Activated naive CD4-positive, alpha-beta T cell treated with anti-CD3 and anti-CD28 coated beads for 36 hours (primary cell): ENCODE measurements around the gene BAMBI. TPM values are rescaled to one million over a fixed set of nuclear protein-coding genes. Genes with fewer than 3 reads are reported as not detected.
"Not testable (repeated sequence)": the region's sequence is repeated elsewhere in the genome, so short reads cannot be mapped to it uniquely, and the experiment has no call there.

Source experiments
- CTCF ChIA-PET: fragments of 350-600 bp; sonication (Branson Sonifier 250); formaldehyde crosslinking; loops from one replicate; lab custom pipeline; 2021; ENCODE audit warnings: antibody characterized with exemption; lab: Charles Lee
- DNase-seq: peaks from one replicate; pipeline ENCODE4 v3.0.0-alpha.2; 2020
- H3K27ac Mint-ChIP-seq: one replicate; pipeline ENCODE4 v1.8.0; 2021; ENCODE audit warnings: mild to moderate bottlenecking, mixed read lengths
- H3K27me3 Mint-ChIP-seq: one replicate; pipeline ENCODE4 v1.8.0; 2021; ENCODE audit warnings: low read depth, mixed read lengths
- H3K36me3 Mint-ChIP-seq: one replicate; pipeline ENCODE4 v1.8.0; 2021; ENCODE audit warnings: low read depth, mixed read lengths
- H3K4me1 Mint-ChIP-seq: one replicate; pipeline ENCODE4 v1.8.0; 2021; ENCODE audit warnings: low read depth, mixed read lengths
- H3K4me3 Mint-ChIP-seq: one replicate; pipeline ENCODE4 v1.8.0; 2021; ENCODE audit warnings: mild to moderate bottlenecking, moderate library complexity, mixed read lengths
- H3K9me3 Mint-ChIP-seq: one replicate; pipeline ENCODE4 v1.8.0; 2021; ENCODE audit warnings: mixed read lengths
- intact Hi-C: fragments of 100-400 bp; cut with micrococcal nuclease; formaldehyde crosslinking; loops from one replicate; pipeline ENCODE4 v1.15.1; 2023
- total RNA-seq, 2 experiments: library from RNA; stranded (reverse); gene quantifications; one replicate each; pipeline ENCODE4 v1.2.3, GENCODE V29; 2021

BAMBI gene
- total RNA-seq, 2 experiments from 2014 or later, result 0.57 to 0.59 TPM

DNA sequence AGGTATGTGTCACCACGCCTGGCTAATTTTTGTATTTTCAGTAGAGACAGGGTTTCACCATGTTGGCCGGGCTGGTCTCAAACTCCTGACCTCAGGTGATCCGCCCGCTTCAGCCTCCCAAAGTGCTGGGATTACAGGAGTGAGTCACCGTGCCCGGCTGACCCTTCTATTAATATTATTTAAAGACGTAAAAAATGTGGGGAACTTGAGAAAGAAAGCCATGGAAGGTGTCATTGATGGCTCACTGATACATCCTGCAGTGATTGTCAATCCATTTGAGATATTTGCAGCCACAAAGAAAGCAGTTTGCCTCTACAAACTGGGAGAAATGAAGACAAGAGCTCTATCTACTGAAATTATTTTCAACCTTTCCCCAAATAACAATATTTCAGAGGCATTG is 18.5 kb upstream of the BAMBI start:
- H3K27me3 Mint-ChIP-seq, H3K36me3 Mint-ChIP-seq, DNase-seq, intact Hi-C loops, H3K4me1 Mint-ChIP-seq, H3K9me3 Mint-ChIP-seq, H3K27ac Mint-ChIP-seq, CTCF ChIA-PET, H3K4me3 Mint-ChIP-seq: not testable (repeated sequence)

DNA sequence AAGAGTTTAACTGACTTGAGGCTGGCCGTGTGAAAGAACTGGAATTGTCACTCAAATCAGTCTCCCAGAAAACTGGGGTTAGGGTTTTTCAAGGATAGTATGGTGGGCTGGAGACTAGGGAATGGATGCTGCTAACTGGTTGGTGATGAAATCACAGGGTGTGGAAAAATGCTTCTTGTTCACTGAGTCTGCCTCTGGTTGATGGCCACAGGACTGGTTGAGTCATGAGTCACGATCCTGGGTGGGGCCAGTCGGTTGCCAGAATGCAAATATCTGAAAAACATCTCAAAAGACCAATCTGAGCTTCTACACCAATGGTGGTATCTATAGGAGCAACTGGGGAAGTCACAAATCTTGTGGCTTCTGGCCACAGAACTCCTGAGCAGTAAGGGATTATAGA is 16.3 kb upstream of the BAMBI start:
- Mint-ChIP-seq H3K9me3 (no peaks in the 10 kb centered on the region), H3K27ac (no peak overlapping the region), H3K4me3 (no peak overlapping the region), H3K4me1 (no peaks in the 10 kb centered on the region), H3K36me3 (no peaks in the 10 kb centered on the region), H3K27me3 (peaks cover 9% of the 10 kb centered on the region)
- CTCF ChIA-PET, result interaction anchor here (0.6 to 1.1 kb wide), 2 partner anchors 32 to 71 kb away, joined by 3 to 5 read pairs; no protein-coding TSS in a partner anchor
- intact Hi-C loops, result no loop called here
- no peak for DNase-seq

DNA sequence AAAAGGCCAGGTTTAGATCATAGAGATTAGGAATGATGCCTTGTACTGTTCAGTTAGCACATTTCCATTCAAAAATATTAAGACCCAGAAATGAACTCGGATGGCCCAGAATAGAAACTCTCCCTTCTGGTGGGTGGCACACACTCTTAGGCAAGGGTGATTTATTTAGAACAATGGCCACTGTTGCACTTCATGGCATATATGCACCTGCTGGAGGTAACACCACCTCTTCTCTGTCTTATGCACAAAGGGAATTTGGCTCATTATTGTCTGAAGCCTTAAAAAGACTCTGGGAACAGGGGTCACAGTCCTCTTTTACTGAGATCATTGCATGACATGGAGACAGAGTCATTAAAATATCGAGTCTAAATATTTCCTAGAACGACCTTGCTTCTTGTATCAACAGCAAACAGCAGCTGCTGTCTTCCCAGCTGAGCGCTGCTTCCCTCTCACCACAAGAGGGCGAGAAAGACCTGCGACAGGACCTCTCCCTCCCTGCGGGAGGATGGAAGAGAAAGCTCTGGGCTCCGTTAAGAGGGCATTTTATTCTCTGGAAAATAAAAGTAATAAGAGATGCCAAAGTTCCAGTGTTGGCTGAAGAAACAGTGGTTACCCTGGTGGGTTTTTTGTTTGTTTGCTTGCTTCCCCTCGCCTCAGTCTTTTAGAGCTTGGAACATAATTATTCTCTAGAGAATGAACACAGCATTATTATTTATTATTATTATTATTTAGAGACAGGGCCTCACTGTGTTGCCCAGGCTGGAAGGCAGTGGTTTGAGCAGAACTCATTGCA is 13.5 kb upstream of the BAMBI start:
- H3K27ac Mint-ChIP-seq, result no peak overlapping the region
- H3K9me3 Mint-ChIP-seq, result no peaks in the 10 kb centered on the region
- no peak overlapping the region for H3K4me3 Mint-ChIP-seq
- H3K27me3 Mint-ChIP-seq, result peaks cover 30% of the 10 kb centered on the region
- no peaks in the 10 kb centered on the region for H3K36me3 Mint-ChIP-seq
- CTCF ChIA-PET, result interaction anchor here (0.5 to 2.5 kb wide), 24 partner anchors 10 to 1822 kb away, joined by 3 to 25 read pairs (median 3); partner anchors contain the start of gene BAMBI
- peaks cover 7% of the 10 kb centered on the region for H3K4me1 Mint-ChIP-seq
- DNase-seq, result peak; percentile 84
- intact Hi-C loops, result loop anchor here (1.0 kb wide), 4 partner anchors 35 to 641 kb away; no protein-coding TSS in a partner anchor

DNA sequence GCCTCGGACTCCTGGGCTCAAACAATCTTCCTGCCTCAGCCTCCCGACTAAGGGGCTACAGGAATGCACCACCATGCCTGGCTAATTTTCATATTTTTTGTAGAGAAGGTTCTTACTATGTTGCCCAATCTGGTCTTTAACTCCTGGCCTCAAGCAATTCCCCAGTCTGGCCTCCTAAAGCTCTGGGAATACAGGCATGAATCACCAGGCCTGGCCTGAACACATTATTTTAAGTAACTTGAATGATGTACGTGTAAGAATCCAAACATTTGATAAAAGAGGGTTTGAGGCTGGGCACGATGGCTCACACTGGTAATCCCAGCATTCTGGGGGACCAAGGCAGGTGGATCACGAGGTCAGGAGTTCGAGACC is 13.0 kb upstream of the BAMBI start:
- no peaks in the 10 kb centered on the region for H3K9me3 Mint-ChIP-seq
- DNase-seq, result no peak
- CTCF ChIA-PET, result interaction anchor here (0.5 to 2.5 kb wide), 21 partner anchors 10 to 1821 kb away, joined by 3 to 25 read pairs (median 3); partner anchors contain the start of gene BAMBI
- no peaks in the 10 kb centered on the region for H3K36me3 Mint-ChIP-seq
- H3K4me3 Mint-ChIP-seq, result no peak overlapping the region
- no peak overlapping the region for H3K27ac Mint-ChIP-seq
- intact Hi-C loops, result loop anchor here (1.0 kb wide), 3 partner anchors 36 to 640 kb away; no protein-coding TSS in a partner anchor
- peaks cover 36% of the 10 kb centered on the region for H3K27me3 Mint-ChIP-seq
- H3K4me1 Mint-ChIP-seq, result peaks cover 11% of the 10 kb centered on the region

DNA sequence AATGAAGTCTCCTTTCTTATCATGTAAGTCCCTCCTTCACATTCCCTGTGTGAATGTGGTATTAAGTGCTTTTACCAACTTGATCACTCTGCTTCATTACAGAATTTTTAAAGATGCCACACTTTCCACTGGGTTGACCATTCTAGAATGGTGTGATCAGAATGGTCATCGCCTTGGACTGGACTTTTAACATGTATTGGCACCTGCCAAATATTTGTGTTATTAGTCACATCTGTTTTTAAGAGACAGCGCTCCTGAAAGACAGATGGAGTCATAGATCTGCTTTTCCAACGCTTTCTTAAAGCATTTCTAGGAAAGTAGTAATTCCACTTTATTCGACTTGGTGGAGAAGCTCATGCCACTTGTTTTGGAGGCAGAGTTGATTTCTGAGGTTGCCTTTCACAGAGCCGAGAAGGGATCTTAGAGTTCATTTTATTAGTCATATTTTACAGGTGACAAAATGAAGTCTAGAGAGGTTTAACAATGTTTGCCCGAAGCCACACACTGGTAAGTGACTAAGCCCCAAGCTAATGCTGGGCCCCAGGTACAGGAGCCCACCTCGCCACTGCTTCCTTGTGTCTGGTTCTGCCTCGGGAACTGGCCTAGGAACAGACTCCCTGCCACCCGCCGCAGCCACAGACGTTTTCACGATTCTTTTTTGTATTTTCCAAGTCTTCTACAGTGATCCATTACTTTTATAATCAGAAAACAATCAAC is 10.4 kb upstream of the BAMBI start:
- Mint-ChIP-seq H3K27me3 (peaks cover 51% of the 10 kb centered on the region), H3K4me1 (peaks cover 11% of the 10 kb centered on the region), H3K9me3 (no peaks in the 10 kb centered on the region), H3K4me3 (no peak overlapping the region), H3K27ac (no peak overlapping the region), H3K36me3 (no peaks in the 10 kb centered on the region)
- intact Hi-C loops, result no loop called here
- CTCF ChIA-PET, result interaction anchor here (0.7 to 1.1 kb wide), 2 partner anchors 9 to 73 kb away, joined by 3 read pairs; no protein-coding TSS in a partner anchor
- no peak for DNase-seq

DNA sequence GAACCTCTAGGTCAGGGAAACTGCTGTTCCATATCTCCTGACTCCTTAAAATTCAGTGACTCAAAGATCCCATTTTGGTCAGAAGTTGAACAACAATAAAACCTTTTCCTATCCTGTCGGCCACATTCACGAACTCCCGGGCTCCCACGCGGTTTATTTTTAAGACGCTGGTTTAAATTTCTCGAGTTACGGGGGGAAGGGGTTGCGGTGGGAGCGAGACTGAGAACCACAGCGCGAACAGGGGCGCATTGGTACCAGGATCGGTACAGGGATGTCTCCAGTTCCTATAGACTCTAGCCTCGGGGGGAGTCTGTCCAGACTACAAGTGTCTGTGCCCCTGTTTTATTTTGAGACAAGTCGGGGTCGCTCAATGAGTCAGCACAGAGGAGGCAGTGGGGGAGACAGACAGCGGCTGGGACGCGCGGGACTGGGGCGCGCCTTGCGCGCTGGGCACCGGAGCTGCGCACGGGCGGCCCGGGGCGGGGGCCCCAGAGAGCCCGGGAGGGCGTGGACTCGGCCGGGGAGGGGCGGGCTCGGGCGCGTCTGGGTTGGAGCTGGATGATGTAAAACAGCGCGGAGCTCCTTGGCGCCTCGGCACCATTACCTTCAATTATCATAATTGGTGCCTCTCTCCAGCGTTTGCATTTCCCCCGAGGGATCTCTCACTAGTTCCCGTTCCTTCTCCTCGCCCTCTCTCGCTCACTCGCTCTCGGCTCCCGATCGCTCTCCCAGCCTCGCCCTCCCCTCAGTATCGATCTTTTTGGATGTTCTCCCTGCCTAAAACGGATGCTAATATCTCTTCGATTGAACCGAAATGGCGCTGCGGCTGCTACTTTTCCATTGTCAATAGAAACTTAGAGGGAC is 8.7 kb upstream of the BAMBI start:
- H3K4me3 Mint-ChIP-seq, result peak overlapping the region; percentile 80
- no peaks in the 10 kb centered on the region for H3K36me3 Mint-ChIP-seq
- DNase-seq, result peak; percentile 75
- CTCF ChIA-PET, result interaction anchor here (0.6 kb wide), 1 partner anchor 325 kb away, joined by 4 read pairs; no protein-coding TSS in a partner anchor
- peaks cover 50% of the 10 kb centered on the region for H3K27me3 Mint-ChIP-seq
- intact Hi-C loops, result no loop called here
- no peak overlapping the region for H3K27ac Mint-ChIP-seq
- no peaks in the 10 kb centered on the region for H3K9me3 Mint-ChIP-seq
- H3K4me1 Mint-ChIP-seq, result peaks cover 11% of the 10 kb centered on the region

DNA sequence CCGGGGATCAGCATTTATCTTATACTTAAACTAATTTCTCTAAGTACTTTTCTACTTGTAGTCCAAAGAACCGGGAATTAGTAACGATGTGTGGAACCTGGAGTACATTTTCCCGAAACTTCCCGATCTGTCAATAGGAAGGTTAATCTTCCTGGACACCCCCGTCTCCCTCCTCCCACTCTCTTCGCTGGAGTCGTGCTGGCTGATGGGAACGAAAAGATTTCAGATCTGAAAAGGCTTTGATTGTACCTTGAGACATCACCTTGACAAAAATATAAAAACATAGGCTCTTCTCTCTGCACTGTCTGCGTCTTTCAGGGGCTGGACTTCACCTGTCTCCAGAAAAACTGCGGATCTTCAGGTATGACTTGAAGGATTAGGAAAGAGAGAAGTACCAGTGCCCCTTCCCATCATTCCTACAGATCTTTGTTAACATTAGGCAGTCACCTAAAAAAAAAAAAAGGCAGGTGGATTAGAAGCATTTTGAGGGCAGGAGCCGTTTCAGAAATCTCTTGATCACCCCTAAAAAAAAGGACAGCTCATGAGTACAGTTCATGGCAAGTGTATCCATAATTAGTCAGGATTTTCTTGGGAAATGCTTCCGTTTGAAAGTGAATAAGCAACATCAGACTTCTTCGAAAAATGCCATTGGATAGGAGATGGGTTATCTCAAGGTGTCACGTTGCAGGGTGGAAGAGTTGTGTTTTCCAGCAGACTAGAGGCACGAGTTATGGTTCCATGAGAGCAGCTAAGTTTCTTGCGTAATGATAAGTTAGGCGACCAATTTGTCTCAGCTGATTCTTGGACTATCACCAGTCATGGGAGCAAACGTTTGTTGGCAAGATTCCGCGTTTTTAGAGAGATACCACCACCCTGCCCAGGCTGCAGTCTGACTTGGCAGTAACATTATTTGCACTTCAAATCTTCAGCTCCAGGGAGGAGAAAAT is 7.8 kb upstream of the BAMBI start:
- CTCF ChIA-PET, result interaction anchor here (0.6 kb wide), 1 partner anchor 650 kb away, joined by 3 read pairs; no protein-coding TSS in a partner anchor
- Mint-ChIP-seq H3K4me1 (peaks cover 11% of the 10 kb centered on the region), H3K27me3 (peaks cover 49% of the 10 kb centered on the region), H3K9me3 (no peaks in the 10 kb centered on the region), H3K4me3 (peak overlapping the region; percentile 80), H3K36me3 (no peaks in the 10 kb centered on the region), H3K27ac (no peak overlapping the region)
- DNase-seq, result no peak
- intact Hi-C loops, result loop anchor here (10.0 kb wide), 2 partner anchors 335 to 735 kb away; no protein-coding TSS in a partner anchor

DNA sequence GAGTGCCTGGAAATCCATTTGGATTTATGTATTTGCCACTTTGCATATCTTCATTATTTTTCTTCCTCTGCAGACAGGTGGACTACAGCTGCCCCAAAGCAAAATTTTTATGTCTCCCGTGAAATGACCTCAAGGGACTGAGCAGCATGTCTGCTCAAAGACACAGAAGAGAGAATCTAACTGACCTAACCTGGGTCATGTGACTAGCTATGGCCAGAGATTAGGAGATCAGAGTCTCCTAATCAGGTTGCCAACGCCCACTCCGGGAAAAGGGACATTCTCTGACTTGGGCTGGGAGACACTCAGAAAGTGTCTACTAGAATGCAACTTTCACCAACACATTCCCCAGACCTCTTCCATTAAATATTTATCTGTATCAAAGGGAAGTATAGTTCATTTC is 2.5 kb upstream of the BAMBI start:
- Mint-ChIP-seq H3K4me1 (peaks cover 13% of the 10 kb centered on the region), H3K4me3 (no peak overlapping the region), H3K36me3 (no peaks in the 10 kb centered on the region), H3K27ac (no peak overlapping the region), H3K9me3 (no peaks in the 10 kb centered on the region), H3K27me3 (peaks cover 45% of the 10 kb centered on the region)
- intact Hi-C loops, result loop anchor here (5.0 to 10.0 kb wide), 4 partner anchors 47 to 730 kb away; no protein-coding TSS in a partner anchor
- no peak for DNase-seq
- CTCF ChIA-PET, result interaction anchor here (1.3 to 2.2 kb wide), 2 partner anchors 7 to 11 kb away, joined by 3 to 9 read pairs; no protein-coding TSS in a partner anchor

DNA sequence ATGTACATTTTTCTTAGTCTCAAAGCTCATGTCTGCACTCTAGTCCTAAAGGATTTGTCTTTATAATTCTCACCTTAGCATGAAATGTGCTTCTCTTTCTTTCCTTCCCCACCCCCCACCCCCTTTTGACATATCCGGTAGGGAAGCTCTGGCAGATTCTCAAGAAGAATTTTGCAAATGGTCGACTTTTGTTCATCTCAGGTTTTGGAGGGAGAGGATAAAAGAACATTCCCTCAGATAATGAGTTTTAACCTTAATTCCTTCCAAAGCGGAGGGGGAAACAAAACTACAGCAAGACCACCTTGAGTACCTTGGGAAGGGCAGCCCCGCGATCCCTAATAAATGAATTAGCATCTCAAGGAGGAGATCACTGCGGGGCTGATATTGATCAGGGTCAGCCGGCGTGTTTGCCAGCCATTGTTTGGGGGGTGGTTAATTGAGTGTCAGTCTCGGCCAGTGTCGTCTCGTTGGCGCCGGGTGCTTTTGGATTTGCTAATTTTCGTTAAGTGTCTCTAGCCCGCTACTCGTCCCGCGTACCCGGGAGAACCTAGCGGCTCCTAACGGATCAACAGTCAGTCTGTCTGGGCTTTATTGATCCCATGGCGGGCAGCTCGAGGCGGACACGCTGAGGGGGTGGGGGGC is 874 bp upstream of the BAMBI start:
- no peak overlapping the region for H3K27ac Mint-ChIP-seq

DNA sequence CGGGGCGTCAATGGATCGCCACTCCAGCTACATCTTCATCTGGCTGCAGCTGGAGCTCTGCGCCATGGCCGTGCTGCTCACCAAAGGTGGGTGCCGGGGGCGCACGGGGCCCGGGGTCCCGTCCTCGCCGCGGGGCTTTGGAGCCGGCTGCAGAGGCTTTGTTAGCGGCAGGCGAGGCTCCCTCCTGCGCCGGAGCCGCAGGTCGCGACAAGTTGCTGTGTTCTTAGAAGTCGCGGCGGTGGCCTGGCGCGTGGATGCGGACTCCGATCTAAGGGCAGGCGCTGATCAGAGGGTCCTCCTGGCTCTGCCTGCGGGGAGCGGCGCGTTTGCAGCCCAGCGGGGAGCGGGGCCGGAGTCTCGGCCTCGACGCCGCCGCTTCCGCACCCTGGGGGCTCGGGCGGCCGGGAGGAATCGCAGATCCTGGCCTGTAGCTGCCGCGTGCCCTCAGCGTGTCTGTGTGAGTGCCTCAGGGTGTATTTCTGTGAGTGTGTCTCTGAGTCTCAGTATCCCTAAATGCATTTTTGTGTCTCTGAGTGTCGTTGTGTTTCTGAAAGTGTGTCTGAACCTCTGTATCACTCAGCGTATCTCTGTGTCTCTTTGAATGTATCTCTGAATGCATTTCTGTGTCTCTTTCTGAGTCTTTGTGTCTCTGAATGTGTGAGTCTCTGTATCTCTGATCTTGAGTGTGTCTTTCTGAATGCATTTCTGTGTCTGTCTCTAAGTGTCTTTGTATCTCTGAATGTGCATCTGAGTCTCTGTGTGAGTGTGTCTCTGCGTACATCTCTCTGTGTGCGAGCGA is 766 bp downstream of the BAMBI start:
- H3K27ac Mint-ChIP-seq, result no peak overlapping the region
- peaks cover 57% of the 10 kb centered on the region for H3K27me3 Mint-ChIP-seq
- peaks cover 23% of the 10 kb centered on the region for H3K4me1 Mint-ChIP-seq
- peak; percentile 25 for DNase-seq
- CTCF ChIA-PET, result interaction anchor here (0.6 to 0.9 kb wide), 2 partner anchors 14 to 143 kb away, joined by 3 to 4 read pairs; no protein-coding TSS in a partner anchor
- no peaks in the 10 kb centered on the region for H3K36me3 Mint-ChIP-seq
- H3K4me3 Mint-ChIP-seq, result peak overlapping the region; percentile 56
- H3K9me3 Mint-ChIP-seq, result no peaks in the 10 kb centered on the region
- intact Hi-C loops, result loop anchor here (1.0 to 10.0 kb wide), 8 partner anchors 51 to 727 kb away; no protein-coding TSS in a partner anchor

More for the DNA sequence above, 874 bp upstream of the BAMBI start:
- intact Hi-C loops, result loop anchor here (2.0 to 10.0 kb wide), 5 partner anchors 49 to 728 kb away; no protein-coding TSS in a partner anchor
- DNase-seq, result peak; percentile 26
- Mint-ChIP-seq H3K4me3 (peak overlapping the region; percentile 64), H3K9me3 (no peaks in the 10 kb centered on the region), H3K36me3 (no peaks in the 10 kb centered on the region), H3K4me1 (peaks cover 23% of the 10 kb centered on the region), H3K27me3 (peaks cover 48% of the 10 kb centered on the region)
- CTCF ChIA-PET, result interaction anchor here (0.6 to 2.2 kb wide), 5 partner anchors 9 to 869 kb away, joined by 3 to 9 read pairs (median 3); no protein-coding TSS in a partner anchor
